Tibial artery (tissue), 4 donors: ENCODE results near the gene RABGAP1L.

Experiments used
- DNase-seq, 2 donors: peaks; one replicate each; pipeline ENCODE4 v3.0.0-alpha.2; 2019
- H3K27ac ChIP-seq, 2 donors: fragments of 200-600 bp; sonication (generic) in 1 of 2; 1 replicate in 1 of 2; 2 replicates in 1 of 2; pipeline ENCODE4 v1.5.1; 2018 to 2019; ENCODE audit warnings: mild to moderate bottlenecking in 1 of 2
- H3K27me3 ChIP-seq, 2 donors: fragments of 200-600 bp; sonication (generic) in 1 of 2; one replicate each; pipeline versions ENCODE4 v1.5.1 to v1.6.0; 2016 to 2019
- H3K36me3 ChIP-seq, 3 donors: fragments of 200-600 bp; sonication (generic) in 2 of 3; one replicate each; pipeline ENCODE4 v1.5.1; 2016 to 2019; ENCODE audit warnings: mild to moderate bottlenecking in 2 of 3
- H3K4me1 ChIP-seq, 4 donors: fragments of 200-600 bp; sonication (generic) in 2 of 4; 1 replicate in 3 of 4; 2 replicates in 1 of 4; pipeline ENCODE4 v1.5.1; 2016 to 2019
- H3K4me3 ChIP-seq, 2 donors: fragments of 200-600 bp; sonication (generic) in 1 of 2; 1 replicate in 1 of 2; 2 replicates in 1 of 2; pipeline ENCODE4 v1.5.1; 2018 to 2019; ENCODE audit warnings: mild to moderate bottlenecking in 2 of 2
- H3K9me3 ChIP-seq, 3 donors: fragments of 200-600 bp; sonication (generic) in 1 of 3; one replicate each; pipeline ENCODE4 v1.5.1; 2016 to 2019
- intact Hi-C: fragments of 100-400 bp; cut with DNase I; formaldehyde crosslinking; loops from one replicate; pipeline ENCODE4 v1.15.0; 2023; ENCODE audit warnings: low total_unique reads
- TF ChIP-seq, protein P1 (sequence below), 2 experiments: fragments of 200-600 bp in 1 of 2; fragments of 450-650 bp in 1 of 2; IDR thresholded peaks; one replicate each; pipeline ENCODE4 v1.5.1; 2017 to 2019; ENCODE audit warnings: antibody characterized with exemption in 2 of 2, mild to moderate bottlenecking in 1 of 2, moderate library complexity in 1 of 2

RABGAP1L gene

DNA sequence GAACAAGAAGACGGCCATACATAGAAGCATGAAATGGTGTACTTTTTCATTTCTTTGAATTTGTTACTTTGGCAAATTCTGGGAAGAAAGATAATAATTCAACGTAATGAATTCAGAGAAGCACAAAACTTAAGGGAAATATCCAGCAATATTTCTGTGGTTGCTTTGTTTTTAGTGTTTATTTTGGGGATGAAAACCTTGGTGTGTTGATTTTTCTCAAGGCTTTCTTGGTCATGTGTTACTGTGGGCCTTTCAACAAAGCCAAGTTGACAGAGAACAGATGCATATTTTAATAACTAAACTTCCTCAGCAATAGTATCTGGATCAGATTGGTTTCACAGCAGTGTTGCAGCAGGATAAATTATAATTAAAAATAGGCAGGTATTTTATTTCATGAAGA is 561.9 kb downstream of the RABGAP1L start:
- no peaks in the 10 kb centered on the region for H3K9me3 ChIP-seq
- no peaks in the 10 kb centered on the region for H3K27me3 ChIP-seq
- no peak overlapping the region for H3K4me3 ChIP-seq
- no peaks in the 10 kb centered on the region for H3K4me1 ChIP-seq
- intact Hi-C loops: no loop called here
- H3K36me3 ChIP-seq: no peaks in the 10 kb centered on the region
- TF ChIP-seq, protein P1, sequence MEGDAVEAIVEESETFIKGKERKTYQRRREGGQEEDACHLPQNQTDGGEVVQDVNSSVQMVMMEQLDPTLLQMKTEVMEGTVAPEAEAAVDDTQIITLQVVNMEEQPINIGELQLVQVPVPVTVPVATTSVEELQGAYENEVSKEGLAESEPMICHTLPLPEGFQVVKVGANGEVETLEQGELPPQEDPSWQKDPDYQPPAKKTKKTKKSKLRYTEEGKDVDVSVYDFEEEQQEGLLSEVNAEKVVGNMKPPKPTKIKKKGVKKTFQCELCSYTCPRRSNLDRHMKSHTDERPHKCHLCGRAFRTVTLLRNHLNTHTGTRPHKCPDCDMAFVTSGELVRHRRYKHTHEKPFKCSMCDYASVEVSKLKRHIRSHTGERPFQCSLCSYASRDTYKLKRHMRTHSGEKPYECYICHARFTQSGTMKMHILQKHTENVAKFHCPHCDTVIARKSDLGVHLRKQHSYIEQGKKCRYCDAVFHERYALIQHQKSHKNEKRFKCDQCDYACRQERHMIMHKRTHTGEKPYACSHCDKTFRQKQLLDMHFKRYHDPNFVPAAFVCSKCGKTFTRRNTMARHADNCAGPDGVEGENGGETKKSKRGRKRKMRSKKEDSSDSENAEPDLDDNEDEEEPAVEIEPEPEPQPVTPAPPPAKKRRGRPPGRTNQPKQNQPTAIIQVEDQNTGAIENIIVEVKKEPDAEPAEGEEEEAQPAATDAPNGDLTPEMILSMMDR (IDR thresholded peaks at IDR 0.05): no peak
- no peak for DNase-seq
- no peak overlapping the region for H3K27ac ChIP-seq

DNA sequence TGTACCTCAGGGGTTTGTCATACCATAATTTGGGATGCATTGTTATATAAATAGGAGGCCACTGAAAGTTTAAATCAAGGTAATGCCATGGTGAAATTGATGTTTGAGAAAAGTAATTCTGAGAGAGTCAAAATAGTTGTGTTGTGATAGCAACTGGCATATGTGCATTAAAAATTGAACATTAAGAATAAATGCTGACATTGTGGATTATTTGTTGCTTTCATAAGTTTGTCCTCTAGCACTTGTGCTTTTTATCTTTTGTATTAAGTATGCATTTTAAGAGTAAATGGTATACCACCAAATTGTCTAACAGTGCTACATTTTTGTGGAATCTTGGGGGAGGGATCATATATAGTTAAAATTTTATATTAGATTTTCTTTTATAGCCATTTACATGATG is 564.5 kb downstream of the RABGAP1L start:
- Histone ChIP-seq H3K9me3 (no peaks in the 10 kb centered on the region), H3K27ac (no peak overlapping the region), H3K27me3 (no peaks in the 10 kb centered on the region), H3K36me3 (no peaks in the 10 kb centered on the region), H3K4me3 (no peak overlapping the region), H3K4me1 (no peaks in the 10 kb centered on the region)
- intact Hi-C loops: no loop called here
- TF ChIP-seq, protein P1 (IDR thresholded peaks at IDR 0.05): no peak
- no peak for DNase-seq

DNA sequence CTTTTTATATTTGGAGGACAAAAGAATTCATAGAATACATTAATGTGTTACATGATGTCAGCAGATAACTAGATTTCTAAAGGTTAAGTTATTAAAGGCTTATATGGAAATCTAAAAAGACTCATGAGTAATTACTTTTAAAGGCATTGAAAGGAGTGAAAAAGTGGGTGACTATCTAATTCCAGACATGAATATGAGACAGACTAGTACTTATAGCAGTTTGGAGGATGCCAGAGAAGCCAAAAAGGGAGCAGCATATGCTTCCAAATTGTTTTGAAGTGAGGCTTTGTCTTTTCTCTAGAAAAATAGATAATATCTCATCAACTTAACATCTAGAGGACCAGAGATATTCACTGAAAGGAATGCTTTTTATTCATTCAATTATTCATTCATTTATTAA is 564.9 kb downstream of the RABGAP1L start:
- no peaks in the 10 kb centered on the region for H3K27me3 ChIP-seq
- TF ChIP-seq, protein P1 (IDR thresholded peaks at IDR 0.05): no peak
- DNase-seq: no peak
- H3K4me1 ChIP-seq: no peaks in the 10 kb centered on the region
- no peaks in the 10 kb centered on the region for H3K9me3 ChIP-seq
- no peak overlapping the region for H3K27ac ChIP-seq
- no peak overlapping the region for H3K4me3 ChIP-seq
- intact Hi-C loops: no loop called here
- H3K36me3 ChIP-seq: no peaks in the 10 kb centered on the region

DNA sequence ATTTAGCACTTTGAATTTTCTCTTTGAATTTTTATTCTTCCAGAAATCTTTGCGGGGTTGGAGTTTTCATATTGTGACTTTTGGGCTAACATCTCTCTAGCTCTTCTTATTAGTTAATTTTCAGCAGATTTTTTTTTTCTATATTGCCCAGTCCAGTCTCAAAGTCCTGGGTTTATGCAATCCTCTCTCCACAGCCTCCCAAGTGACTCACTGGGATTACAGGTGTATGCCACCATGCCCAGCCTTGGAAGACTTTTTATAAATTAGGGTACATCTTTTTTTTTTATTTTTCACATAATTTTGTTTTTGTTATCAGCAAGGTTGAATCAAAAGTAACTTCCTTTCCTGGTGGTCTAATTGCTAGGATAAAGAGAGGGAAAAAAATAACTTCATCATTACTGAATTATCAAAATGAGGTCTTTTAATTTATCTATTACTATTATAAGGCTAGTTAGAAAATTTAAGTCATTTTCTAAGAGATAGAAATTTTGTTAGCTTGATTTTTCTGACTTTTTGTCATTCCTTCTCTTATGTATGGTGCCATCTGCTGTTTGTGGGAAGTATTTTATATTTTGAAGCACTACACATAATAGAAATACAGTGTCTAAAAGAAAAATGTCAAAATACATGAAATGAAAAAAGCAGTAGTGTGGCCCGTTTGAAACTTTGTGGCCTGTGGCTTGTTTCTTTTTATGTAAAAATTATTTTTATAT is 567.0 kb downstream of the RABGAP1L start:
- no peaks in the 10 kb centered on the region for H3K27me3 ChIP-seq
- TF ChIP-seq, protein P1 (IDR thresholded peaks at IDR 0.05): peak in 1 of 2 experiments; percentile 34
- intact Hi-C loops: no loop called here
- no peak for DNase-seq
- no peak overlapping the region for H3K27ac ChIP-seq
- H3K4me1 ChIP-seq: no peaks in the 10 kb centered on the region
- no peaks in the 10 kb centered on the region for H3K36me3 ChIP-seq
- H3K9me3 ChIP-seq: no peaks in the 10 kb centered on the region
- no peak overlapping the region for H3K4me3 ChIP-seq

DNA sequence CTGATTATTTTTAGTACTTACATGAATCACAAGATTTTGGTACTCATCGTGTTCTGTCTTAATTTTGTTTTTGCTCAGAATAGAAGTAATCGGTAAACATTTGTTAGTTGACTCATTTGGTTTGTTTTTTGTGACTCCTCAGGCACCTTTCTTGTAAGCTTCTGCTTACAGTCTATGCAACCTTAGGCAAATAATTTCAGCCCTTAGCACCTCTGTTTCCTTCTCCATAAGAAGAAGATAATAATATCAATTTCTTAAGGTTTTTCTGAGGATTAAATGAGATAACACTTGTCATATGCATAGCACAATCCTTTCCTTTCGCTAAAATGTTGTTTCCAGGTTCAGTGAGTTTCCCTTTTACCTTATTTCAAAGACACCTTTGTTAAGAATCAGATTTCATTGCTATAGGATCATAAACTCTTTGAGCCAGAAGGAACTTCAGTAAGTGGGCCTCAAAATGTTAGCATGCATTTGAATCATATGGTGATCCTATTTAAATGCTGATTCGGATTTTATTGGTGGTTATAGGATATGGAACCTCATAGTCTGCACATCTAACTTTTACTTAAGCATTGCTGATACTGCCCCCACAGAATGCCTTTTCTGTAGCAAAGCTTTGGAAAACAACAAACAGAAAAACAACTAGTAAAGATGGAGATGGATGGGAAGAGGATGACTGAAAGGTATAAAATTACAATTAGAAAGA is 567.7 kb downstream of the RABGAP1L start:
- H3K9me3 ChIP-seq: no peaks in the 10 kb centered on the region
- H3K27me3 ChIP-seq: no peaks in the 10 kb centered on the region
- no peak overlapping the region for H3K4me3 ChIP-seq
- TF ChIP-seq, protein P1 (IDR thresholded peaks at IDR 0.05): no peak
- DNase-seq: no peak
- no peaks in the 10 kb centered on the region for H3K4me1 ChIP-seq
- intact Hi-C loops: no loop called here
- H3K27ac ChIP-seq: no peak overlapping the region
- H3K36me3 ChIP-seq: no peaks in the 10 kb centered on the region
